ENCODE results near the gene TACR2. TPM values are rescaled to one million over a fixed set of nuclear protein-coding genes. Genes with fewer than 3 reads are reported as not detected.

TACR2 gene
- polyA plus RNA-seq, 3 donors = 0.19 to 0.23 (median 0.20) TPM

DNA sequence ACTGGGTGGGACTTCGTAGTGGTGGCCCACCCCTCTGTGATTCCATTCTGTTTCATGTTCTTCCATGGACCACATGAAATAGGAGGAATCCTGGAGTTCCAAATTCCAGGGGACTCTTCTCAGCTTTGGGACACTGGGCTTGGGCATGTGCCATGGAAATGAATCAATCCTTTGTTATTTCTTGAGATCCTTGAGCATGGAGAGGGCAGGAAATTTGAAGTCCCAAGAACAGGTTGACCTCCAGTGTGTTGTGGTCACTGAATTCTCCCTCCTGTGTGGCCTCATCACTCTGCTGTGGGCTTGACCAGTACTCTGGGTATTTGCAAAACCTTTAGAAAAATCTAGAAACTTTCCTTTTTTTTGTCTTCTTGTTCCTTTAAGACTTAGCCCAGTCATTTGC is 22.7 kb downstream of the TACR2 start:
- Histone ChIP-seq H3K4me2 (replicated peaks; ENCODE audit: extremely low read depth, low read length, poor library complexity, severe bottlenecking) (no peak overlapping the region), H3K4me3 (replicated peaks in 1 of 3; ENCODE audit: low read depth in 2 of 3, low read length in 3 of 3) (no peak overlapping the region), H3K9ac (ENCODE audit: insufficient read depth, low read length, poor library complexity, severe bottlenecking) (no peak overlapping the region), H2AFZ (ENCODE audit: insufficient read depth, low read depth, low read length, poor library complexity, severe bottlenecking) (no peak overlapping the region), H3K27me3 (ENCODE audit: control insufficient read depth in 2 of 2, insufficient read depth in 2 of 2, low read length in 2 of 2) (no peaks in the 10 kb centered on the region), H3K36me3 (replicated peaks in 1 of 2; ENCODE audit: control insufficient read depth in 1 of 2, insufficient read depth in 2 of 2, low read length in 2 of 2) (peaks cover 90 to 100% of the 10 kb centered on the region in 2 donors), H3K27ac (ENCODE audit: low read depth in 1 of 2, low read length in 2 of 2) (no peak overlapping the region), H3K4me1 (ENCODE audit: control insufficient read depth in 1 of 2, insufficient read depth in 2 of 2, low read length in 2 of 2) (peaks cover 8% of the 10 kb centered on the region in 2 donors), H3K79me2 (ENCODE audit: insufficient read depth, low read length) (peaks cover 6% of the 10 kb centered on the region), H3K9me3 (replicated peaks in 1 of 2; ENCODE audit: control insufficient read depth in 1 of 2, insufficient read depth in 1 of 2, low read length in 2 of 2) (no peaks in the 10 kb centered on the region), H4K20me1 (ENCODE audit: insufficient read depth, low read length) (peaks cover 83% of the 10 kb centered on the region)
- H3K36me3 Mint-ChIP-seq = peaks cover 75 to 92% of the 10 kb centered on the region in 2 donors
- no peak for DNase-seq
- peaks cover 0 to 2% (median 0%) of the 10 kb centered on the region in 7 donors for H3K9me3 Mint-ChIP-seq
- H3K27ac Mint-ChIP-seq = peak overlapping the region in 1 of 7 donors; percentile 61
- H3K27me3 Mint-ChIP-seq (ENCODE audit: low read depth in 3 of 3) = no peaks in the 10 kb centered on the region
- intact Hi-C loops (cut with micrococcal nuclease) = no loop called here
- TF ChIP-seq CTCF (IDR thresholded peaks at IDR 0.05) = no peak
- peaks cover 8% of the 10 kb centered on the region for H3K4me1 Mint-ChIP-seq
- 100% methylated on average over 1 of the region's 1 CpG for WGBS (ENCODE audit: insufficient coverage)
- H3K4me3 Mint-ChIP-seq = no peak overlapping the region

DNA sequence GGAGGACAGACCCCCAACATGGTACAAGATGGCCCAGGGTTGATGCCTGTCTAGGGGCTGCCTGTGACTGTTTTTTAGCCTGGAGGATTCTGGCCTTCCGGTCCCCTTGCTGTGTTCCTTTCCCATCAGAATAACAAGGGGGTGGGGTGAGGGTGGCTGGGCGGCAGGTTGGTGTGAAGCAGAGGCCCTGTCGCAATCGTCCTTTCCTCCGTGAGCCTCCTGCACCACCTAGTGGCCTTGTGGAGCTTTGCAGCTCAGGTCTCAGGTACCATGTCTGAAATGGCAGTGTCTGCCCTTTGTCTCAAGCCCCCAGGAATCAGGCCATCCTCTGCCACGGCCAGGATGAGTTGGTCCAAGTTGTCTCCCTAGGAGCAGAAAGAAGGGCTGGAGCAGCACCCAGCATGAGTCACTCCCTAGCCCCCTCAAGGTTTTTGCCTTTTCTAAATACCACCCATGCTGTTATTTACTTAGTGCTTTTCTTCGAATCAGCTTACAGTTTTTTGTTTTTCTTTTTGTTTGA is 24.2 kb downstream of the TACR2 start:
- TF ChIP-seq CTCF (IDR thresholded peaks at IDR 0.05) = peak; percentile 92
- Mint-ChIP-seq H3K9me3 (no peaks in the 10 kb centered on the region), H3K4me1 (peaks cover 8% of the 10 kb centered on the region), H3K4me3 (no peak overlapping the region), H3K27me3 (ENCODE audit: low read depth in 3 of 3) (no peaks in the 10 kb centered on the region), H3K27ac (peak overlapping the region; percentile 24 to 77 (median 56)), H3K36me3 (peaks cover 81 to 97% of the 10 kb centered on the region in 2 donors)
- peaks cover 6% of the 10 kb centered on the region for H3K79me2 ChIP-seq (ENCODE audit: insufficient read depth, low read length)
- H3K27ac ChIP-seq (ENCODE audit: low read depth in 1 of 2, low read length in 2 of 2) = peak overlapping the region; percentile 9 to 48
- H3K4me1 ChIP-seq (ENCODE audit: control insufficient read depth in 1 of 2, insufficient read depth in 2 of 2, low read length in 2 of 2) = peaks cover 8% of the 10 kb centered on the region in 2 donors
- peaks cover 73% of the 10 kb centered on the region for H4K20me1 ChIP-seq (ENCODE audit: insufficient read depth, low read length)
- no peak overlapping the region for H2AFZ ChIP-seq (ENCODE audit: insufficient read depth, low read depth, low read length, poor library complexity, severe bottlenecking)
- WGBS (ENCODE audit: insufficient coverage) = 0% methylated on average over 5 of the region's 7 CpGs
- DNase-seq = peak; percentile 78 to 83 (median 81)
- no peaks in the 10 kb centered on the region for H3K9me3 ChIP-seq (replicated peaks in 1 of 2; ENCODE audit: control insufficient read depth in 1 of 2, insufficient read depth in 1 of 2, low read length in 2 of 2)
- H3K36me3 ChIP-seq (replicated peaks in 1 of 2; ENCODE audit: control insufficient read depth in 1 of 2, insufficient read depth in 2 of 2, low read length in 2 of 2) = peaks cover 90 to 100% of the 10 kb centered on the region in 2 donors
- no peak overlapping the region for H3K4me2 ChIP-seq (replicated peaks; ENCODE audit: extremely low read depth, low read length, poor library complexity, severe bottlenecking)
- H3K9ac ChIP-seq (ENCODE audit: insufficient read depth, low read length, poor library complexity, severe bottlenecking) = no peak overlapping the region
- intact Hi-C loops (cut with micrococcal nuclease) = loop anchor here (1.0 kb wide), 1 partner anchor 155 kb away; no protein-coding TSS in a partner anchor
- H3K4me3 ChIP-seq (replicated peaks in 1 of 3; ENCODE audit: low read depth in 2 of 3, low read length in 3 of 3) = no peak overlapping the region
- no peaks in the 10 kb centered on the region for H3K27me3 ChIP-seq (ENCODE audit: control insufficient read depth in 2 of 2, insufficient read depth in 2 of 2, low read length in 2 of 2)
